Keratinocyte (primary cell): ENCODE measurements around the gene CORO1C.

ENCODE experiments used
- EZH2 ChIP-seq: IDR thresholded peaks from one replicate; pipeline ENCODE4 v1.6.1; 2012; ENCODE audit warnings: inconsistent platforms, mild to moderate bottlenecking, low read length, moderate library complexity
- TF ChIP-seq, protein P1 (sequence below), 3 experiments: IDR thresholded peaks in 1 of 3; conservative IDR thresholded peaks in 1 of 3; optimal IDR thresholded peaks in 1 of 3; 2 replicates in 2 of 3; 3 replicates in 1 of 3; pipeline versions ENCODE3 to v1.5.1; 2011; ENCODE audit warnings: low read length in 3 of 3, mild to moderate bottlenecking in 3 of 3, moderate library complexity in 2 of 3, control low read depth in 1 of 3, inconsistent platforms in 1 of 3; ENCODE audit not compliant: insufficient read depth in 2 of 3; ENCODE audit errors: extremely low read depth in 1 of 3

DNA sequence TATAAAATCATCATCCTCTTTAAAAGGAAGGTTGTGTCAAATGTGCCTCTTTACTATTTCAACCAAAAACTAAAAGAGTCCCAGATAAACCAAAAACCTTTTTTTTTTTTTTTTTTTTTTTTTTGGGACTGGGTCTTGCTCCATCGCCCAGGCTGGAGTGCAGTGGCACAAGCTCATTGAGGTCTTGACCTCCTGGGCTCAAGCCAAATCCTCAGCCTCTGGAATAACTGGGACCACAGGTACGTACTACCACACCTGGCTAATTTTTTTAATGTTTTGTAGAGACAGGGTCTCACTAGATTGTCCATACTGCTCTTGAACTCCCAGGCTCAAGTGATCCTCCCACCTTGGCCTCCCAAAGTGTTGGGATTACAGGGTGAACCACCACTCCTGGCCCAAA, 81.2 kb downstream of the CORO1C start:
- TF ChIP-seq, protein P1, sequence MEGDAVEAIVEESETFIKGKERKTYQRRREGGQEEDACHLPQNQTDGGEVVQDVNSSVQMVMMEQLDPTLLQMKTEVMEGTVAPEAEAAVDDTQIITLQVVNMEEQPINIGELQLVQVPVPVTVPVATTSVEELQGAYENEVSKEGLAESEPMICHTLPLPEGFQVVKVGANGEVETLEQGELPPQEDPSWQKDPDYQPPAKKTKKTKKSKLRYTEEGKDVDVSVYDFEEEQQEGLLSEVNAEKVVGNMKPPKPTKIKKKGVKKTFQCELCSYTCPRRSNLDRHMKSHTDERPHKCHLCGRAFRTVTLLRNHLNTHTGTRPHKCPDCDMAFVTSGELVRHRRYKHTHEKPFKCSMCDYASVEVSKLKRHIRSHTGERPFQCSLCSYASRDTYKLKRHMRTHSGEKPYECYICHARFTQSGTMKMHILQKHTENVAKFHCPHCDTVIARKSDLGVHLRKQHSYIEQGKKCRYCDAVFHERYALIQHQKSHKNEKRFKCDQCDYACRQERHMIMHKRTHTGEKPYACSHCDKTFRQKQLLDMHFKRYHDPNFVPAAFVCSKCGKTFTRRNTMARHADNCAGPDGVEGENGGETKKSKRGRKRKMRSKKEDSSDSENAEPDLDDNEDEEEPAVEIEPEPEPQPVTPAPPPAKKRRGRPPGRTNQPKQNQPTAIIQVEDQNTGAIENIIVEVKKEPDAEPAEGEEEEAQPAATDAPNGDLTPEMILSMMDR (optimal IDR thresholded peaks at IDR 0.05 in 1 of 3, IDR thresholded peaks at IDR 0.05 in 1 of 3, conservative IDR thresholded peaks at IDR 0.05 in 1 of 3; ENCODE audit: extremely low read depth in 1 of 3, insufficient read depth in 2 of 3, low read length in 3 of 3), result no peak
- TF ChIP-seq EZH2, result no peak
